ENCODE data around the gene CCDC93.

DNA sequence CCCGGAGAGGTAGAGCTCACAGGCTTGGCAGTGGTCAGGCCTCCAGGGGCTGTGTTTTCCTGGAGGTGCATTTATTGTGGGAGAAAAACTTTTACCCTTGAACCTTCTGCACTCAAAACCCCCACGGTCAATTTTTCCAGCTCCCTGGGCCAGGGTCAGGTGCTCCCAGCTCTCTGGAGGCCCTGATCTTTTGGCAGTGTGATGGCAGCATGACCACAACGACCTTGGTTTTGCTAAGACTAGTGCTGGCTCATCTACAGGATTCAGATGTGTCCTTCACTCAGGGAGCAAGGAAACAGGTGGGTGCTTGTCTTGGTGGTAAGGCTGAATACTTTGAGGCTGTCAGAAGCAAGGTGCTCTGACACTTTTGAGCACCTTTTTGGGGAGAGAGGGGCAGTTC lies 92.3 kb downstream of the CCDC93 start:
- TF ChIP-seq, protein P1, sequence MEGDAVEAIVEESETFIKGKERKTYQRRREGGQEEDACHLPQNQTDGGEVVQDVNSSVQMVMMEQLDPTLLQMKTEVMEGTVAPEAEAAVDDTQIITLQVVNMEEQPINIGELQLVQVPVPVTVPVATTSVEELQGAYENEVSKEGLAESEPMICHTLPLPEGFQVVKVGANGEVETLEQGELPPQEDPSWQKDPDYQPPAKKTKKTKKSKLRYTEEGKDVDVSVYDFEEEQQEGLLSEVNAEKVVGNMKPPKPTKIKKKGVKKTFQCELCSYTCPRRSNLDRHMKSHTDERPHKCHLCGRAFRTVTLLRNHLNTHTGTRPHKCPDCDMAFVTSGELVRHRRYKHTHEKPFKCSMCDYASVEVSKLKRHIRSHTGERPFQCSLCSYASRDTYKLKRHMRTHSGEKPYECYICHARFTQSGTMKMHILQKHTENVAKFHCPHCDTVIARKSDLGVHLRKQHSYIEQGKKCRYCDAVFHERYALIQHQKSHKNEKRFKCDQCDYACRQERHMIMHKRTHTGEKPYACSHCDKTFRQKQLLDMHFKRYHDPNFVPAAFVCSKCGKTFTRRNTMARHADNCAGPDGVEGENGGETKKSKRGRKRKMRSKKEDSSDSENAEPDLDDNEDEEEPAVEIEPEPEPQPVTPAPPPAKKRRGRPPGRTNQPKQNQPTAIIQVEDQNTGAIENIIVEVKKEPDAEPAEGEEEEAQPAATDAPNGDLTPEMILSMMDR (IDR thresholded peaks at IDR 0.05; ENCODE audit: low read depth, low read length, poor library complexity, severe bottlenecking): no peak
- no peak for TF ChIP-seq EZH2phosphoT487 (IDR thresholded peaks at IDR 0.05; ENCODE audit: borderline replicate concordance, low read length)
